OCI-LY1 (cell line): ENCODE measurements around the gene RTRAF.

Experiments used
- H2AFZ ChIP-seq: fragments of 200-600 bp; sonication (generic), shearing (Covaris generic); 2 replicates; pipeline ENCODE4 v1.6.0; 2014; ENCODE audit warnings: antibody characterized with exemption, mild to moderate bottlenecking, low read length
- H3F3A ChIP-seq: fragments of 200-600 bp; sonication (generic), shearing (Covaris generic); 2 replicates; pipeline ENCODE4 v1.6.0; 2014; ENCODE audit warnings: mild to moderate bottlenecking, antibody characterized with exemption, low read length, moderate library complexity; ENCODE audit not compliant: insufficient read depth
- H3K27ac ChIP-seq: fragments of 200-600 bp; sonication (generic); 2 replicates; pipeline ENCODE4 v1.5.1; 2014; ENCODE audit warnings: low read length, mixed run types, mild to moderate bottlenecking, low read depth; ENCODE audit not compliant: poor library complexity, severe bottlenecking
- H3K27me3 ChIP-seq: fragments of 200-600 bp; sonication (generic); 2 replicates; pipeline ENCODE4 v1.6.0; 2014; ENCODE audit warnings: antibody characterized with exemption, mild to moderate bottlenecking, low read length, moderate library complexity; ENCODE audit not compliant: insufficient read depth
- H3K36me3 ChIP-seq: fragments of 200-600 bp; sonication (generic); 2 replicates; pipeline ENCODE4 v1.6.1; 2014; ENCODE audit warnings: mild to moderate bottlenecking, antibody characterized with exemption, low read length, moderate library complexity, mixed read lengths; ENCODE audit not compliant: insufficient read depth
- H3K4me1 ChIP-seq: fragments of 200-600 bp; sonication (generic); 2 replicates; pipeline ENCODE4 v1.5.1; 2014; ENCODE audit warnings: mild to moderate bottlenecking, low read length, moderate library complexity; ENCODE audit not compliant: insufficient read depth, severe bottlenecking
- H3K4me2 ChIP-seq: fragments of 200-600 bp; sonication (generic), shearing (Covaris generic); 2 replicates; pipeline ENCODE4 v1.6.1; 2014; ENCODE audit warnings: low read length
- H3K4me3 ChIP-seq: fragments of 200-600 bp; sonication (generic); 2 replicates; pipeline ENCODE4 v1.5.1; 2014; ENCODE audit warnings: low read length, low read depth, mild to moderate bottlenecking, mixed read lengths; ENCODE audit not compliant: poor library complexity, severe bottlenecking
- H3K79me2 ChIP-seq: fragments of 200-600 bp; shearing (Covaris generic); 2 replicates; pipeline ENCODE4 v1.6.1; 2016; ENCODE audit warnings: mixed run types, low read length, mixed read lengths; ENCODE audit not compliant: insufficient read depth
- H3K9ac ChIP-seq: fragments of 200-600 bp; sonication (generic), shearing (Covaris generic); 2 replicates; pipeline ENCODE4 v1.6.1; 2014; ENCODE audit warnings: mild to moderate bottlenecking, low read length, mixed read lengths
- H3K9me2 ChIP-seq: fragments of 200-600 bp; sonication (generic), shearing (Covaris generic); 2 replicates; pipeline ENCODE4 v1.6.1; 2014; ENCODE audit warnings: low read depth, mild to moderate bottlenecking, low read length, mixed read lengths
- H3K9me3 ChIP-seq: fragments of 200-600 bp; shearing (Covaris generic); 2 replicates; pipeline ENCODE4 v1.6.1; 2014; ENCODE audit warnings: low read length, mixed read lengths
- H4K20me1 ChIP-seq: fragments of 200-600 bp; sonication (generic), shearing (Covaris generic); 2 replicates; pipeline ENCODE4 v1.6.0; 2016; ENCODE audit warnings: mild to moderate bottlenecking, low read length; ENCODE audit not compliant: insufficient read depth
- EZH2 ChIP-seq: fragments of 200-600 bp; sonication (generic), shearing (Covaris generic); IDR thresholded peaks from 2 replicates; pipeline ENCODE4 v1.8.0; 2017; ENCODE audit warnings: borderline replicate concordance, mixed run types, mild to moderate bottlenecking, antibody characterized with exemption, low read length, moderate library complexity, mixed read lengths
- TF ChIP-seq, protein P1 (sequence below): fragments of 200-600 bp; sonication (generic), shearing (Covaris generic); IDR thresholded peaks from 2 replicates; pipeline ENCODE4 v1.5.1; 2017; ENCODE audit warnings: mild to moderate bottlenecking, antibody characterized with exemption, low read length, moderate library complexity, mixed read lengths

Gene RTRAF

DNA sequence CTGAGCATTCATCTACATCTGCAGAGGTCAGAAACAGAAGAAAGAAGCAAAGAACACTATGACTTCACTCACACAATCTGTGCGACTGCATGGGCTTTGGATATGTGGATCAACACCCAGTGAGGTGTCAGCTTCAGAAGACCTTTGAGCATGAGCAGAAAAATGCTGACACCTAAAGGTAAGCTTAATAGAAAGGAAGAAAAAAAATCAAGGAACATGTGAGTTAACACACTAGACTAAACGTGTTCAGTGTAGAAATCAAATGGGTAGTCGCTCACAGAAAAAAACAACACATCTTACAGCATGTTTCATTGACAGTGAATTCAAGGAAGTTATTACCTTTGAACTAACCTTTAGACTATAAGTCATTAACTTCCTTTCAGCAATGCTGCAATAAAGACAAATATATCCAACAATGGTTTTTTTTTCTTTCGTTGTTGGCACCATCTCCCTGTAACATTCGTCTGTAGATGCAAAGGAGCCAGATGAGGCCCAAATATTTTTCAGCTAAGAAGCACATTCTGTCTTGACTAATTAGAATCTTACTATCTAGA is 30.9 kb downstream of the RTRAF start:
- H3K9me3 ChIP-seq = no peaks in the 10 kb centered on the region
- no peaks in the 10 kb centered on the region for H3K36me3 ChIP-seq
- no peak overlapping the region for H3K4me3 ChIP-seq
- TF ChIP-seq EZH2 = no peak
- TF ChIP-seq, protein P1, sequence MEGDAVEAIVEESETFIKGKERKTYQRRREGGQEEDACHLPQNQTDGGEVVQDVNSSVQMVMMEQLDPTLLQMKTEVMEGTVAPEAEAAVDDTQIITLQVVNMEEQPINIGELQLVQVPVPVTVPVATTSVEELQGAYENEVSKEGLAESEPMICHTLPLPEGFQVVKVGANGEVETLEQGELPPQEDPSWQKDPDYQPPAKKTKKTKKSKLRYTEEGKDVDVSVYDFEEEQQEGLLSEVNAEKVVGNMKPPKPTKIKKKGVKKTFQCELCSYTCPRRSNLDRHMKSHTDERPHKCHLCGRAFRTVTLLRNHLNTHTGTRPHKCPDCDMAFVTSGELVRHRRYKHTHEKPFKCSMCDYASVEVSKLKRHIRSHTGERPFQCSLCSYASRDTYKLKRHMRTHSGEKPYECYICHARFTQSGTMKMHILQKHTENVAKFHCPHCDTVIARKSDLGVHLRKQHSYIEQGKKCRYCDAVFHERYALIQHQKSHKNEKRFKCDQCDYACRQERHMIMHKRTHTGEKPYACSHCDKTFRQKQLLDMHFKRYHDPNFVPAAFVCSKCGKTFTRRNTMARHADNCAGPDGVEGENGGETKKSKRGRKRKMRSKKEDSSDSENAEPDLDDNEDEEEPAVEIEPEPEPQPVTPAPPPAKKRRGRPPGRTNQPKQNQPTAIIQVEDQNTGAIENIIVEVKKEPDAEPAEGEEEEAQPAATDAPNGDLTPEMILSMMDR = no peak
- no peak overlapping the region for H3K9ac ChIP-seq
- no peaks in the 10 kb centered on the region for H3K79me2 ChIP-seq
- no peaks in the 10 kb centered on the region for H3K27me3 ChIP-seq
- no peaks in the 10 kb centered on the region for H3K4me1 ChIP-seq
- no peaks in the 10 kb centered on the region for H3F3A ChIP-seq
- H4K20me1 ChIP-seq = no peaks in the 10 kb centered on the region
- H3K27ac ChIP-seq = no peak overlapping the region
- no peak overlapping the region for H3K4me2 ChIP-seq
- no peaks in the 10 kb centered on the region for H3K9me2 ChIP-seq
- H2AFZ ChIP-seq = no peak overlapping the region

DNA sequence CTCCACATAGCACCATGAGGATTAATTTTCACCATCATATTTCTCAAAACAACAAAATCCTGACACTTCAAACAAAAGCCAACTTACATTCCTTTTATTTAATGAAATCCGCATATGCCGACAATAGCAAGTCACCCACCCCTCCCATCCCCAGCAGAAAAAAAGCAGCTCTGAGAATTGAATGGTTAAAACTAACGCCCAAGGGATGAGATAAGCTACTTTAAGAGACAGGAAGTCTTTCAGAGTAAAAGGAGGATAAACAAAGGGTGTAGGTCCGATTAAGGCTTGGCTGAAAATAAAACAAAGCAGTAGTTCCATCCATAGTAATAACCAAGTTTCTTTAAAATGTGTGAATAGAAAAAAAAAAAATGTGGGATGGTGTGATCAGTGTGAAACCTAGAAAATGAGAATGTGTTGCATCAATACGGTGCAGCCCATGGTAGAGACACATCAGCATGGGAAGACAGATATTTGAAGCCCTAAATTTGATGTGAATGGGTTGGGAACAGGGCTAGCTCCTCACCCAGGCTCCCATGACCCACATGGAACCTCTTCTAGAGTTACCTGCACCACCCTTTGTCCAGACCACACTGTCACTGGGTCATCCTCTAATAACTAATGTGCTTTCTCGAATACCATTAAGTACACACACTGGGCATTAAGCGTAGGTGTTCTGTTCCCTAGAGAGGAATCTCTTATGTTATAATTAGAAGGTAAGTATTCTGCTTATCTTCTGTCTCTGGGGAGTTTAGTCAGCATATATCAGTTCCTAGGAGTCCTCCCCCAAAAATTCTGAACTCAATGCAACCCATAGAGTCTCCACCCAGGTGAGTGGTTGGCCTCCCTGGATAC is 31.7 kb downstream of the RTRAF start:
- no peaks in the 10 kb centered on the region for H3K36me3 ChIP-seq
- TF ChIP-seq EZH2 = no peak
- TF ChIP-seq, protein P1 = no peak
- H3K27ac ChIP-seq = no peak overlapping the region

DNA sequence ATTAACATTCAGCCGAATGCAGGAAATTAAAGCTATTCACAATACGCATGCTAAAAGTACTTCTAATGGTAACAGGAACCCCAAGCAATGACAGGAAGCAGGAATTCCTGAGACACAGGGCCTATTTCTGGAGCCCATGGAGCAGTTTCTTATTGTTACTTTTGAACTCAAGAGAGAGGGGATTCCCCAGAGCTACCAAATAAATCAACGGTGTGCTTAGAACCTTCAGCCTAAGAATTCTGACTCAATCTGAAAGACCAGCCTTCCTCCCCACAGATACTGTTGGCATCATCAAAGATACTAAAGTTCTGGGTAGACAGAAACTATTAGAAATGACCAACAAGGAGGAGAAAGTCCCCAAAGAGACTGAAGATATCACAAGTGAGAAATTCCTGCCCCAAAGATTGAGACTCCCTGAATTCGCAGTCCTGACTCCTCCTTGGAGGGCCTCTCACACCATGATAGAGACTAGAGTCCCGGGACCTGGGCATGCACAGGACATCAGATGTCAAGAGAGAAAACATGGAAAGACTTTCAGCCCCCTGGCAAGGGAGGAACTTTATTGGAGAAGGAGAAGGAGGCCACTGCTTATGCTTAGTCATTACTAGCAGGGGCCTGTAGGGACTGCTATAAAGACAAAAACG is 32.7 kb downstream of the RTRAF start:
- TF ChIP-seq, protein P1 = no peak
- TF ChIP-seq EZH2 = no peak
- H3K4me1 ChIP-seq = no peaks in the 10 kb centered on the region
- no peaks in the 10 kb centered on the region for H4K20me1 ChIP-seq
- H3K36me3 ChIP-seq = no peaks in the 10 kb centered on the region
- no peaks in the 10 kb centered on the region for H3F3A ChIP-seq
- H2AFZ ChIP-seq = no peak overlapping the region
- no peak overlapping the region for H3K4me2 ChIP-seq
- H3K9me3 ChIP-seq = no peaks in the 10 kb centered on the region
- H3K79me2 ChIP-seq = no peaks in the 10 kb centered on the region
- no peak overlapping the region for H3K4me3 ChIP-seq
- no peak overlapping the region for H3K27ac ChIP-seq
- no peak overlapping the region for H3K9ac ChIP-seq
- no peaks in the 10 kb centered on the region for H3K9me2 ChIP-seq
- no peaks in the 10 kb centered on the region for H3K27me3 ChIP-seq

More for the DNA sequence above, 31.7 kb downstream of the RTRAF start:
- Histone ChIP-seq H3K27me3 (no peaks in the 10 kb centered on the region), H3K9ac (no peak overlapping the region), H3K4me2 (no peak overlapping the region), H3K9me3 (no peaks in the 10 kb centered on the region), H4K20me1 (no peaks in the 10 kb centered on the region), H3K79me2 (no peaks in the 10 kb centered on the region), H3K4me1 (no peaks in the 10 kb centered on the region), H3K4me3 (no peak overlapping the region), H3K9me2 (no peaks in the 10 kb centered on the region), H3F3A (no peaks in the 10 kb centered on the region), H2AFZ (no peak overlapping the region)
